Measurements from ENCODE around the gene TMEM170B. TPM values are rescaled to one million over a fixed set of nuclear protein-coding genes. Genes with fewer than 3 reads are reported as not detected.

Gene TMEM170B
- total RNA-seq, result 1 to 10 TPM; 1.4 to 1.6 TPM

GRCh38 chr6:11537229-11538051, at the start of gene TMEM170B:
Gene TMEM170B, plus strand, starts transcription at chr6:11537749. Its CDS starts 529 bp downstream, at chr6:11538278.
- peaks cover 8 to 11% of the 10 kb centered on the region in 2 donors for H3K27me3 Mint-ChIP-seq
- no peaks in the 10 kb centered on the region for H3K36me3 Mint-ChIP-seq
- H3K9me3 Mint-ChIP-seq, result no peaks in the 10 kb centered on the region
- DNase-seq (ENCODE audit: low spot score) (peak; percentile 98), ATAC-seq (peak; percentile 98)
- peak within 1 kb of the TSS; percentile 88 for H3K4me3 Mint-ChIP-seq
- peaks cover 4 to 6% of the 10 kb centered on the region in 2 donors for H3K4me1 Mint-ChIP-seq (ENCODE audit: low read depth in 2 of 2)
- peak within 1 kb of the TSS; percentile 66 to 82 for H3K27ac Mint-ChIP-seq

- no peak overlapping the region for H3K4me3 Mint-ChIP-seq
- ATAC-seq (peak in 1 of 2 donors; percentile 4), DNase-seq (ENCODE audit: low spot score) (no peak)
- H3K27ac Mint-ChIP-seq, result no peak overlapping the region
- H3K4me1 Mint-ChIP-seq (ENCODE audit: low read depth in 2 of 2), result peaks cover 0 to 8% of the 10 kb centered on the region in 2 donors
- H3K36me3 Mint-ChIP-seq, result no peaks in the 10 kb centered on the region
- H3K9me3 Mint-ChIP-seq, result no peaks in the 10 kb centered on the region
- peaks cover 0 to 3% of the 10 kb centered on the region in 2 donors for H3K27me3 Mint-ChIP-seq
These were observed 46.6 kb upstream of the TMEM170B start for GRCh38 chr6:11490996-11491395.

- no peak for DNase-seq (ENCODE audit: low spot score)
- Mint-ChIP-seq H3K4me3 (no peak overlapping the region), H3K4me1 (ENCODE audit: low read depth in 2 of 2) (peaks cover 0 to 8% of the 10 kb centered on the region in 2 donors), H3K27me3 (peaks cover 0 to 3% of the 10 kb centered on the region in 2 donors), H3K36me3 (no peaks in the 10 kb centered on the region), H3K9me3 (no peaks in the 10 kb centered on the region), H3K27ac (no peak overlapping the region)
- no peak for ATAC-seq
These were observed 45.7 kb upstream of the TMEM170B start for GRCh38 chr6:11491596-11492463.

- DNase-seq (ENCODE audit: low spot score), result no peak
- Mint-ChIP-seq H3K4me1 (ENCODE audit: low read depth in 2 of 2) (peaks cover 0 to 8% of the 10 kb centered on the region in 2 donors), H3K9me3 (no peaks in the 10 kb centered on the region), H3K4me3 (no peak overlapping the region), H3K36me3 (no peaks in the 10 kb centered on the region), H3K27me3 (peaks cover 0 to 3% of the 10 kb centered on the region in 2 donors), H3K27ac (no peak overlapping the region)
- ATAC-seq, result no peak
These were observed 44.9 kb upstream of the TMEM170B start for GRCh38 chr6:11492464-11493290.

- Mint-ChIP-seq H3K27ac (no peak overlapping the region), H3K27me3 (peaks cover 0 to 3% of the 10 kb centered on the region in 2 donors), H3K4me3 (no peak overlapping the region), H3K9me3 (no peaks in the 10 kb centered on the region), H3K36me3 (no peaks in the 10 kb centered on the region), H3K4me1 (ENCODE audit: low read depth in 2 of 2) (peaks cover 0 to 8% of the 10 kb centered on the region in 2 donors)
- no peak for DNase-seq (ENCODE audit: low spot score)
- ATAC-seq, result no peak
These were observed 43.6 kb upstream of the TMEM170B start for GRCh38 chr6:11493974-11494373.

- ATAC-seq (no peak), DNase-seq (ENCODE audit: low spot score) (no peak)
- no peaks in the 10 kb centered on the region for H3K36me3 Mint-ChIP-seq
- no peaks in the 10 kb centered on the region for H3K27me3 Mint-ChIP-seq
- H3K4me3 Mint-ChIP-seq, result no peak overlapping the region
- no peak overlapping the region for H3K27ac Mint-ChIP-seq
- H3K9me3 Mint-ChIP-seq, result no peaks in the 10 kb centered on the region
- peaks cover 0 to 8% of the 10 kb centered on the region in 2 donors for H3K4me1 Mint-ChIP-seq (ENCODE audit: low read depth in 2 of 2)
These were observed 42.6 kb upstream of the TMEM170B start for GRCh38 chr6:11494786-11495564.

- no peaks in the 10 kb centered on the region for H3K36me3 Mint-ChIP-seq
- H3K9me3 Mint-ChIP-seq, result no peaks in the 10 kb centered on the region
- H3K4me3 Mint-ChIP-seq, result no peak overlapping the region
- H3K27ac Mint-ChIP-seq, result no peak overlapping the region
- DNase-seq (ENCODE audit: low spot score) (no peak), ATAC-seq (no peak)
- H3K27me3 Mint-ChIP-seq, result no peaks in the 10 kb centered on the region
- H3K4me1 Mint-ChIP-seq (ENCODE audit: low read depth in 2 of 2), result peaks cover 0 to 8% of the 10 kb centered on the region in 2 donors
These were observed 41.9 kb upstream of the TMEM170B start for GRCh38 chr6:11495565-11496145.

GRCh38 chr6:11496152-11497060, 41.1 kb upstream of the TMEM170B start:
- ATAC-seq (peak; percentile 85 to 86), DNase-seq (ENCODE audit: low spot score) (peak; percentile 80)
- Mint-ChIP-seq H3K36me3 (no peaks in the 10 kb centered on the region), H3K9me3 (no peaks in the 10 kb centered on the region), H3K4me1 (ENCODE audit: low read depth in 2 of 2) (peaks cover 0 to 8% of the 10 kb centered on the region in 2 donors), H3K4me3 (no peak overlapping the region), H3K27me3 (no peaks in the 10 kb centered on the region), H3K27ac (no peak overlapping the region)

GRCh38 chr6:11497107-11497506, 40.4 kb upstream of the TMEM170B start:
- H3K27me3 Mint-ChIP-seq, result no peaks in the 10 kb centered on the region
- H3K36me3 Mint-ChIP-seq, result no peaks in the 10 kb centered on the region
- no peaks in the 10 kb centered on the region for H3K9me3 Mint-ChIP-seq
- no peak for ATAC-seq
- DNase-seq (ENCODE audit: low spot score), result no peak
- peaks cover 0 to 8% of the 10 kb centered on the region in 2 donors for H3K4me1 Mint-ChIP-seq (ENCODE audit: low read depth in 2 of 2)
- H3K27ac Mint-ChIP-seq, result no peak overlapping the region
- no peak overlapping the region for H3K4me3 Mint-ChIP-seq

- Mint-ChIP-seq H3K9me3 (no peaks in the 10 kb centered on the region), H3K4me1 (ENCODE audit: low read depth in 2 of 2) (peaks cover 0 to 8% of the 10 kb centered on the region in 2 donors), H3K27ac (no peak overlapping the region), H3K4me3 (no peak overlapping the region), H3K27me3 (no peaks in the 10 kb centered on the region), H3K36me3 (no peaks in the 10 kb centered on the region)
- ATAC-seq (no peak), DNase-seq (ENCODE audit: low spot score) (no peak)
These were observed 39.7 kb upstream of the TMEM170B start for GRCh38 chr6:11497881-11498280.

- no peak overlapping the region for H3K4me3 Mint-ChIP-seq
- ATAC-seq (no peak), DNase-seq (ENCODE audit: low spot score) (no peak)
- H3K9me3 Mint-ChIP-seq, result no peaks in the 10 kb centered on the region
- peaks cover 9 to 18% of the 10 kb centered on the region in 2 donors for H3K27me3 Mint-ChIP-seq
- peaks cover 0 to 7% of the 10 kb centered on the region in 2 donors for H3K4me1 Mint-ChIP-seq (ENCODE audit: low read depth in 2 of 2)
- no peak overlapping the region for H3K27ac Mint-ChIP-seq
- no peaks in the 10 kb centered on the region for H3K36me3 Mint-ChIP-seq
These were observed 37.5 kb upstream of the TMEM170B start for GRCh38 chr6:11500008-11500407.

GRCh38 chr6:11509471-11509870, 28.1 kb upstream of the TMEM170B start:
- DNase-seq (ENCODE audit: low spot score), result no peak
- H3K27ac Mint-ChIP-seq, result no peak overlapping the region
- ATAC-seq, result no peak
- peaks cover 6% of the 10 kb centered on the region for H3K36me3 Mint-ChIP-seq
- peaks cover 21 to 55% of the 10 kb centered on the region in 2 donors for H3K27me3 Mint-ChIP-seq
- no peaks in the 10 kb centered on the region for H3K9me3 Mint-ChIP-seq
- H3K4me3 Mint-ChIP-seq, result no peak overlapping the region
- no peaks in the 10 kb centered on the region for H3K4me1 Mint-ChIP-seq (ENCODE audit: low read depth in 2 of 2)

Measured in natural killer cell treated with Interleukin-12 subunit alpha and Interleukin-12 subunit beta and Interleukin-15 and Interleukin-18, amount 100 ng/mL, for 72 hours (primary cell).